ENCODE measurements around the gene ZC3H7B. TPM values are rescaled to one million over a fixed set of nuclear protein-coding genes. Genes with fewer than 3 reads are reported as not detected.

ZC3H7B gene
- total RNA-seq, 4 donors from 2014 or later: 29.5 to 43.6 (median 35.7) TPM

DNA sequence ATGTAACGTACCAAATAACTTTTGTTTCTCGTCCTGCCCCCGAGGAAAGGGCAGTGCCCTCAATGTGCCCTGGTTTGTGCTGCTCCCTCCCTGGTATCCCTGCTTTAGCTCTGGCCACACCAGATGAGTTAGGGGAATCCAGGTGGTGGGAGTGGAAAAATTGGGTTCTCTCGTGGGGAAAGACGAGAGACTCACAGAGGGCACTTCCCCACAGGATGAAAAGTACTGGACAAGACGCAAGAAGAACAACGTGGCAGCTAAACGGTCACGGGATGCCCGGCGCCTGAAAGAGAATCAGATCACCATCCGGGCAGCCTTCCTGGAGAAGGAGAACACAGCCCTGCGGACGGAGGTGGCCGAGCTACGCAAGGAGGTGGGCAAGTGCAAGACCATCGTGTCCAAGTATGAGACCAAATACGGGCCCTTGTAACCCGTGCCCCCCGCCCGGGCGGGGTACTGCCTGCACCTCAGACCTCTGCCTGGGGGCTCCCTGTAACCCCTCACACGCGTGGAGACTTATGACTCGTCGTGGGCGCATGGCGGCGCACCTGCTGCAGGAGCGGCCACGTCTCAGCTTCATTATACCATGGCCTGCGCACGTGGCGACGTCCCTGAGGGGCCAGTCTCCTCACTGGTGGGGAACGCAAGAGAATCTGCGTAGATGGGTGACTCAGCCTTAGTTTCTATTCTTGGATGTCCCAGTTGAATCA, 94.4 kb downstream of the ZC3H7B start:
- DNase-seq: no peak
- peaks cover 0 to 28% (median 9%) of the 10 kb centered on the region in 4 donors for H3K36me3 ChIP-seq
- peaks cover 8 to 17% (median 14%) of the 10 kb centered on the region in 4 donors for H3K4me1 ChIP-seq
- H3K9me3 ChIP-seq: no peaks in the 10 kb centered on the region
- TF ChIP-seq POLR2AphosphoS5 (IDR thresholded peaks at IDR 0.05) (no peak), POLR2A (IDR thresholded peaks at IDR 0.05) (no peak), EP300 (IDR thresholded peaks at IDR 0.05; ENCODE audit: low read depth) (no peak)
- TF ChIP-seq, protein P1, sequence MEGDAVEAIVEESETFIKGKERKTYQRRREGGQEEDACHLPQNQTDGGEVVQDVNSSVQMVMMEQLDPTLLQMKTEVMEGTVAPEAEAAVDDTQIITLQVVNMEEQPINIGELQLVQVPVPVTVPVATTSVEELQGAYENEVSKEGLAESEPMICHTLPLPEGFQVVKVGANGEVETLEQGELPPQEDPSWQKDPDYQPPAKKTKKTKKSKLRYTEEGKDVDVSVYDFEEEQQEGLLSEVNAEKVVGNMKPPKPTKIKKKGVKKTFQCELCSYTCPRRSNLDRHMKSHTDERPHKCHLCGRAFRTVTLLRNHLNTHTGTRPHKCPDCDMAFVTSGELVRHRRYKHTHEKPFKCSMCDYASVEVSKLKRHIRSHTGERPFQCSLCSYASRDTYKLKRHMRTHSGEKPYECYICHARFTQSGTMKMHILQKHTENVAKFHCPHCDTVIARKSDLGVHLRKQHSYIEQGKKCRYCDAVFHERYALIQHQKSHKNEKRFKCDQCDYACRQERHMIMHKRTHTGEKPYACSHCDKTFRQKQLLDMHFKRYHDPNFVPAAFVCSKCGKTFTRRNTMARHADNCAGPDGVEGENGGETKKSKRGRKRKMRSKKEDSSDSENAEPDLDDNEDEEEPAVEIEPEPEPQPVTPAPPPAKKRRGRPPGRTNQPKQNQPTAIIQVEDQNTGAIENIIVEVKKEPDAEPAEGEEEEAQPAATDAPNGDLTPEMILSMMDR (IDR thresholded peaks at IDR 0.05): no peak
- no peak overlapping the region for H3K4me3 ChIP-seq
- WGBS, 2 donors (ENCODE audit: low coverage in 1 of 2): 89 to 95% methylated on average over 5 to 37 of the region's 37 CpGs
- no peaks in the 10 kb centered on the region for H3K27me3 ChIP-seq
- H3K27ac ChIP-seq: no peak overlapping the region
- in situ Hi-C loops (cut with MboI; ENCODE audit: low pct_ligation_motif_present in 1 of 4, low pct_unique_long_range_greater_than_20kb in 1 of 4, low sequenced_read_pairs in 3 of 4): no loop called here
- intact Hi-C loops (cut with DNase I; ENCODE audit: low total_unique reads): loop anchor here (5.0 kb wide), 1 partner anchor 227 kb away; the partner anchor contains the start of genes DESI1 and XRCC6

DNA sequence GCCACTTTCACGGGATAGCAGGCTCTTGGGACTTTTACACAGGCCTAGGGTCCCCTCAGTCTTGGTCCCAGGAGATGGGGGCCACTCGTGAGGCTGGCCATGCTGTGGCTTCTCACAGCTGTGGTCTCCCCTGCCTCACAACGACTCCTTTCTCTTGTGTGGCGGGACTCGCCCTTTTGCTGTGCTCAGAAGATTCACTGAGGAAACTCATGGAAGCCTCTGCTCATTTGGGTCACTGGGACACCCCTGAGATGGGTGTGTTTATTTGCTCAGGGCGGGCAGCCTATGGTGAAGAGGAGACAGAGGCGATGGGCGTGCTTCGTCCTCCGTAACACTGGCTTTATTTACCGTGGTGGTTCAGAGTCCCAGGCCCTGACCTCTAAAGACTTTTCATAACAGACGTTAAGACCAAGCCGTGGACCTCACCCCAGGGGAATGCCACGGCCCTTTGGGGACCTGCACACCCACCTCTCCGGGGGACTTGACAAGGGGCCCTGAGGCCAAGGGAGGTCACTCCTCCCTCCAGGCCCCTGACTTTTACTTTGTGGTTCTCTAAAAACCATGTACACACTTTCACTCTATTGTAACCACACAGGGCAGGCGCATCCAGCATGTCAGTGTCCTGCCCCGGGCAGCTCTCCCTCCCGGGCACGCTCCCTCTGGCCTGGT, 96.0 kb downstream of the ZC3H7B start:
- Histone ChIP-seq H3K9me3 (no peaks in the 10 kb centered on the region), H3K4me3 (no peak overlapping the region), H3K27me3 (no peaks in the 10 kb centered on the region), H3K4me1 (peaks cover 9 to 25% (median 21%) of the 10 kb centered on the region in 4 donors), H3K27ac (peak overlapping the region; percentile 72 to 83 (median 76)), H3K36me3 (peaks cover 0 to 28% (median 9%) of the 10 kb centered on the region in 4 donors)
- in situ Hi-C loops (cut with MboI; ENCODE audit: low pct_ligation_motif_present in 1 of 4, low pct_unique_long_range_greater_than_20kb in 1 of 4, low sequenced_read_pairs in 3 of 4): no loop called here
- WGBS, 2 donors (ENCODE audit: low coverage in 1 of 2): 63 to 80% methylated on average over 1 to 19 of the region's 19 CpGs
- TF ChIP-seq, protein P1 (IDR thresholded peaks at IDR 0.05): no peak
- TF ChIP-seq POLR2AphosphoS5 (IDR thresholded peaks at IDR 0.05): peak in 2 of 3 donors; percentile 31 to 41
- peak; percentile 76 for DNase-seq
- intact Hi-C loops (cut with DNase I; ENCODE audit: low total_unique reads): loop anchor here (5.0 kb wide), 1 partner anchor 225 kb away; the partner anchor contains the start of genes DESI1 and XRCC6

DNA sequence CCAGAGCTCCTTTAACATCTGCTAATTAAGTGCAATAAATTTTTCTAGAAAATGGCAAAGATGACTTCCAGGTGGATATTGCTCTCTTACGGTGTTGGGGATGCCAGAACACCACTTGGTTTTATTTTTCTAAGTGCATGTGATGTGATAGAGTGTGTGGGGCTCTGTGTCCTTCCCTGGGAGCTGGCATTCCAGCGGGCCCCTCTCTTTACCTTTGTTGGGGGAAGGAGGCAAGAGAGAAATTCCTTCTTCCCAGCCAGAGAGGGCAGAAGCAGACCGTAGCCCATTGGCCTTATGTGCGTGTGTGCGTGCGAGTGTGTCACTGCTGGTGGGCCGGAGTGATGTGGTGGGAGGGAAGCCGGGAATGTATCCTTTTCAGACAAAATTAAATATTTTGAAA, 97.6 kb downstream of the ZC3H7B start:
- Histone ChIP-seq H3K9me3 (no peaks in the 10 kb centered on the region), H3K4me1 (peaks cover 20 to 37% (median 28%) of the 10 kb centered on the region in 4 donors), H3K27me3 (no peaks in the 10 kb centered on the region), H3K27ac (no peak overlapping the region), H3K36me3 (peaks cover 0 to 28% (median 9%) of the 10 kb centered on the region in 4 donors), H3K4me3 (no peak overlapping the region)
- no peak for TF ChIP-seq POLR2A (IDR thresholded peaks at IDR 0.05)
- no peak for TF ChIP-seq POLR2AphosphoS5 (IDR thresholded peaks at IDR 0.05)
- no peak for TF ChIP-seq EP300 (IDR thresholded peaks at IDR 0.05; ENCODE audit: low read depth)
- TF ChIP-seq, protein P1 (IDR thresholded peaks at IDR 0.05): no peak
- DNase-seq: no peak
- in situ Hi-C loops (cut with MboI; ENCODE audit: low pct_ligation_motif_present in 1 of 4, low pct_unique_long_range_greater_than_20kb in 1 of 4, low sequenced_read_pairs in 3 of 4) (no loop called here), intact Hi-C loops (cut with DNase I; ENCODE audit: low total_unique reads) (loop anchor here (5.0 kb wide), 1 partner anchor 223 kb away; the partner anchor contains the start of genes DESI1 and XRCC6)
- 83 to 100% methylated on average over 2 to 8 of the region's 8 CpGs for WGBS, 2 donors (ENCODE audit: low coverage in 1 of 2)
